T-helper 2 cell treated with Interferon-gamma antibody and Interleukin-4, amounts not matched to agents 100 ng/mL and 5 ng/mL, for 36 hours (primary cell): ENCODE measurements around the gene UQCC2. TPM values are rescaled to one million over a fixed set of nuclear protein-coding genes. Genes with fewer than 3 reads are reported as not detected.

ENCODE experiments used
- intact Hi-C: fragments of 100-400 bp; cut with micrococcal nuclease; formaldehyde crosslinking; loops from one replicate; pipeline ENCODE4 v1.15.1; 2023
- total RNA-seq: library from RNA; stranded (reverse); gene quantifications from 2 replicates; pipeline ENCODE4 v1.2.3, GENCODE V29; 2022

Gene UQCC2
- total RNA-seq, 1 donor from 2014 or later, result 100 TPM

GRCh38 chr6:33658982-33659689 is 52.4 kb downstream of the UQCC2 start:
- intact Hi-C loops, result no loop called here

GRCh38 chr6:33656844-33657243 is 54.7 kb downstream of the UQCC2 start:
- intact Hi-C loops, result no loop called here

GRCh38 chr6:33654831-33655554 is 56.5 kb downstream of the UQCC2 start:
- intact Hi-C loops, result no loop called here

- intact Hi-C loops, result no loop called here
Measured at GRCh38 chr6:33652002-33652401, 59.5 kb downstream of the UQCC2 start.

- intact Hi-C loops, result no loop called here
Measured at GRCh38 chr6:33651403-33651802, 60.1 kb downstream of the UQCC2 start.

Other genes with a start within 250 kb of the UQCC2 start
- 92.1 and 93.2 TPM in 2 replicates for gene BAK1, start 131.4 kb downstream of the UQCC2 start, total RNA-seq
- gene ITPR3, start 90.4 kb downstream of the UQCC2 start, total RNA-seq, result 48.0 and 48.9 TPM in 2 replicates
- not detected in 2 replicates for gene IP6K3, start 35.2 kb upstream of the UQCC2 start, total RNA-seq
- gene LEMD2, start 77.4 kb upstream of the UQCC2 start, total RNA-seq, result 69.9 and 71.8 TPM in 2 replicates
- gene MLN, start 92.3 kb upstream of the UQCC2 start, total RNA-seq, result not detected in 2 replicates